A549 (cell line): ENCODE measurements around the gene KBTBD6. TPM values are rescaled to one million over a fixed set of nuclear protein-coding genes. Genes with fewer than 3 reads are reported as not detected.

Experiments
- ATAC-seq, 2 experiments: fragments of 200-7000 bp in 1 of 2; fragments of >200 bp in 1 of 2; cut with Nextera tagmentation in 1 of 2; cut with Tn5 transposase in 1 of 2; 3 replicates each; pipeline versions ENCODE4 v1.8.0 to v1.9.1; 2018 to 2020; ENCODE audit warnings: mild to moderate bottlenecking in 1 of 2, moderate library complexity in 1 of 2
- CTCF ChIA-PET: fragments of 300-600 bp; sonication (Branson Sonifier 250); formaldehyde crosslinking; extraction: SDS; loops from one replicate; lab custom pipeline; 2021; ENCODE audit warnings: antibody characterized with exemption, inconsistent platforms; lab: Yijun Ruan, JAX
- POLR2A ChIA-PET: fragments of 350-600 bp; formaldehyde crosslinking; extraction: SDS; loops from one replicate; lab custom pipeline; 2021; ENCODE audit warnings: antibody characterized with exemption, inconsistent platforms; lab: Yijun Ruan, JAX
- DNase-seq, 2 experiments: peaks; one replicate each; pipeline versions ENCODE4 v3.0.0 to v3.0.0-alpha.2; 2011 to 2016; ENCODE audit warnings: low read depth in 1 of 2, low spot score in 1 of 2
- FAIRE-seq: peaks from 2 replicates; lab custom pipeline; 2011; peaks lifted over from hg19 to GRCh38; lab: Jason Lieb, UNC
- H3K27ac ChIP-seq, 2 experiments: fragments of >200 bp; sonication (Bioruptor Twin); formaldehyde crosslinking; 3 replicates each; pipeline ENCODE4 v1.5.1; 2016 to 2017
- H3K4me1 ChIP-seq: fragments of >200 bp; sonication (Bioruptor Twin); formaldehyde crosslinking; 3 replicates; pipeline ENCODE4 v1.6.1; 2016
- H3K4me2 ChIP-seq: fragments of >200 bp; sonication (Bioruptor Twin); formaldehyde crosslinking; 3 replicates; pipeline ENCODE4 v1.6.1; 2016
- H3K4me3 ChIP-seq: fragments of >200 bp; sonication (Bioruptor Twin); formaldehyde crosslinking; 3 replicates; pipeline ENCODE4 v1.5.1; 2016
- H3K9me3 ChIP-seq: fragments of >200 bp; sonication (Bioruptor Twin); formaldehyde crosslinking; 3 replicates; pipeline ENCODE4 v1.6.1; 2016
- BHLHE40 ChIP-seq: IDR thresholded peaks from 2 replicates; pipeline ENCODE4 v1.6.1; 2012; ENCODE audit warnings: low read depth, low read length, inconsistent platforms
- CBX2 ChIP-seq: fragments of 200-600 bp; sonication (generic); IDR thresholded peaks from 2 replicates; pipeline ENCODE4 v1.6.1; 2016; ENCODE audit warnings: low read depth, mild to moderate bottlenecking, borderline replicate concordance
- CBX8 ChIP-seq: fragments of 200-600 bp; sonication (generic); IDR thresholded peaks from 2 replicates; pipeline ENCODE4 v1.6.1; 2016
- CEBPB ChIP-seq, 2 experiments: fragments of >200 bp in 1 of 2; sonication (Bioruptor Twin) in 1 of 2; formaldehyde crosslinking in 1 of 2; IDR thresholded peaks; 2 replicates each; pipeline ENCODE4 v1.6.1; 2012 to 2016
- CHD2 ChIP-seq: fragments of 150-350 bp; IDR thresholded peaks from 2 replicates; pipeline ENCODE4 v1.6.1; 2014; ENCODE audit warnings: low read length; ENCODE audit not compliant: partially characterized antibody
- CHD4 ChIP-seq: fragments of 200-600 bp; sonication (generic); IDR thresholded peaks from 2 replicates; pipeline ENCODE4 v1.6.1; 2016; ENCODE audit warnings: antibody characterized with exemption, mild to moderate bottlenecking, borderline replicate concordance
- EHF ChIP-seq: fragments of 250-450 bp; sonication (Bioruptor Pico); IDR thresholded peaks from 2 replicates; pipeline ENCODE4 v1.5.0; 2020; ENCODE audit warnings: mild to moderate bottlenecking
- EHMT2 ChIP-seq: fragments of 200-600 bp; sonication (generic); IDR thresholded peaks from 2 replicates; pipeline ENCODE4 v1.6.1; 2016; ENCODE audit warnings: antibody characterized with exemption, low read depth, mild to moderate bottlenecking, moderate library complexity
- FOSB ChIP-seq: fragments of 250-450 bp; sonication (Bioruptor Pico); IDR thresholded peaks from 2 replicates; pipeline ENCODE4 v1.5.0; 2020; ENCODE audit warnings: mild to moderate bottlenecking, moderate library complexity
- HDAC2 ChIP-seq: fragments of 200-600 bp; sonication (generic); IDR thresholded peaks from 2 replicates; pipeline ENCODE4 v1.6.1; 2016
- HOXB5 ChIP-seq: fragments of 250-450 bp; sonication (Bioruptor Pico); IDR thresholded peaks from 2 replicates; pipeline ENCODE4 v1.5.0; 2020; ENCODE audit warnings: mild to moderate bottlenecking, moderate library complexity
- JUN ChIP-seq, 2 experiments: fragments of >200 bp; sonication (Bioruptor Twin); formaldehyde crosslinking; IDR thresholded peaks; 2 replicates in 1 of 2; 3 replicates in 1 of 2; pipeline ENCODE4 v1.6.1; 2016 to 2017
- KDM1A ChIP-seq: fragments of 200-600 bp; sonication (generic); IDR thresholded peaks from 2 replicates; pipeline ENCODE4 v1.6.1; 2016; ENCODE audit warnings: low read depth, mild to moderate bottlenecking
- MAFK ChIP-seq: fragments of 450-650 bp; IDR thresholded peaks from 2 replicates; pipeline ENCODE4 v1.6.1; 2014; ENCODE audit not compliant: partially characterized antibody
- MYC ChIP-seq: IDR thresholded peaks from 2 replicates; pipeline ENCODE4 v1.6.1; 2012; ENCODE audit warnings: mild to moderate bottlenecking, inconsistent platforms, low read length, improper control_type of control experiment, borderline replicate concordance
- NFE2L2 ChIP-seq: fragments of 150-350 bp; conservative IDR thresholded peaks from 2 replicates; pipeline ENCODE4 v1.6.1; 2014; ENCODE audit warnings: low read length
- NR3C1 ChIP-seq: fragments of >200 bp; sonication (Bioruptor Twin); formaldehyde crosslinking; IDR thresholded peaks from 3 replicates; pipeline ENCODE4 v1.6.1; 2017
- PHF8 ChIP-seq: fragments of 200-600 bp; sonication (generic); IDR thresholded peaks from 2 replicates; pipeline ENCODE4 v1.6.1; 2016; ENCODE audit warnings: low read depth, mild to moderate bottlenecking, antibody characterized with exemption, moderate library complexity, borderline replicate concordance
- POLR2AphosphoS2 ChIP-seq: conservative IDR thresholded peaks from 2 replicates; pipeline ENCODE4 v1.6.1; 2012; ENCODE audit warnings: low read length, improper control_type of control experiment, inconsistent platforms
- RAD21 ChIP-seq, 2 experiments: fragments of >200 bp in 1 of 2; sonication (Bioruptor Twin) in 1 of 2; formaldehyde crosslinking in 1 of 2; IDR thresholded peaks in 1 of 2; conservative IDR thresholded peaks in 1 of 2; 2 replicates in 1 of 2; 3 replicates in 1 of 2; pipeline ENCODE4 v1.6.1; 2012 to 2018; ENCODE audit warnings: inconsistent platforms in 1 of 2
- RNF2 ChIP-seq: fragments of 200-600 bp; sonication (generic); IDR thresholded peaks from 2 replicates; pipeline ENCODE4 v1.6.1; 2016; ENCODE audit warnings: low read depth, mild to moderate bottlenecking, antibody characterized with exemption, moderate library complexity, borderline replicate concordance
- SMC3 ChIP-seq: fragments of >200 bp; sonication (Bioruptor Twin); formaldehyde crosslinking; IDR thresholded peaks from 3 replicates; pipeline ENCODE4 v1.6.1; 2018; ENCODE audit warnings: inconsistent platforms
- TFCP2L1 ChIP-seq: fragments of 250-450 bp; sonication (Bioruptor Pico); IDR thresholded peaks from 2 replicates; pipeline ENCODE4 v1.5.0; 2021; ENCODE audit warnings: mild to moderate bottlenecking
- ZC3H11A ChIP-seq: fragments of 450-650 bp; IDR thresholded peaks from 2 replicates; pipeline ENCODE4 v1.6.1; 2014; ENCODE audit warnings: antibody characterized with exemption, mild to moderate bottlenecking
- ZFP36 ChIP-seq: fragments of 450-650 bp; IDR thresholded peaks from 2 replicates; pipeline ENCODE4 v1.6.1; 2014; ENCODE audit warnings: borderline replicate concordance; ENCODE audit not compliant: partially characterized antibody
- ZNF302 ChIP-seq: fragments of 250-450 bp; sonication (Bioruptor Pico); IDR thresholded peaks from 2 replicates; pipeline ENCODE4 v1.9.0; 2021; ENCODE audit warnings: inconsistent platforms, mild to moderate bottlenecking, moderate library complexity
- ZSCAN20 ChIP-seq: fragments of 250-450 bp; sonication (Bioruptor Pico); IDR thresholded peaks from 2 replicates; pipeline ENCODE4 v1.8.0; 2022; ENCODE audit warnings: mild to moderate bottlenecking, moderate library complexity
- WGBS: methylation state at CpG from one replicate; pipeline ENCODE4 v1.1.6; 2017; ENCODE audit errors: missing lambda C conversion rate; 5-methylcytosine and 5-hydroxymethylcytosine counted together
- polyA plus RNA-seq, 4 experiments: library from polyadenylated mRNA; depleted of rRNA in 3 of 4; stranded (reverse); fragments of >200 nt; fragmentation: RNase III in 1 of 4; extraction: RNeasy Plus Mini Kit Qiagen cat#74134 plus additional on column Dnase treatment in 1 of 4; gene quantifications; 2 replicates in 3 of 4; 3 replicates in 1 of 4; pipeline ENCODE4 v1.2.3, GENCODE V29; 2011 to 2017
- TF ChIP-seq, protein P1 (sequence below): fragments of >200 bp; sonication (Bioruptor Twin); formaldehyde crosslinking; IDR thresholded peaks from 3 replicates; pipeline ENCODE4 v1.5.1; 2016
- TF ChIP-seq, protein P2 (sequence below): IDR thresholded peaks from 2 replicates; pipeline ENCODE4 v1.6.1; 2012
- TF ChIP-seq, protein P3 (sequence below): fragments of 250-450 bp; sonication (Bioruptor Pico); IDR thresholded peaks from 2 replicates; pipeline ENCODE4 v1.5.0; 2021; ENCODE audit warnings: mild to moderate bottlenecking, moderate library complexity, borderline replicate concordance

The KBTBD6 gene
- polyA plus RNA-seq, 2 of the 4 experiments (the other 2 are of a cell fraction), result 5.0 to 5.3 TPM

DNA sequence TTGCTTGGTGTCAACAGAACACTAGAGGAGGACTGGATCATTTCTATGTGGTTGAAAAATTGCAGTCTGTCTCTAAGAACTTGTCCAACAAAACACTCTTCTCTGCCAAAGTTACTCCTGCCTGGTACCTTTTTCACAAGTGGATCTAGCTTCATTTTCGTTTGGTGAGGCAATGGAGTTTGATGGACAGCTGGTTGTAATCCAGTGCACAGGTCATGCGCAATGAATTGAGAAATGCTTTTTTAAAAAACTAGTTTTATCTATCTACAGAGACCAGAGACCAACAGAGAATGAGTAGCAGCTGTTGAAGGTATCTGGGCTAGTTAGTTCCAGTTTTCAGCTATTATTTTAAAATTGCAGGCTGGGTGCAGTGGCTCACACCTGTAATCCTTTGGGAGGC lies 12.0 kb upstream of the KBTBD6 start:
- POLR2A ChIA-PET, result no interaction called here
- no peak for FAIRE-seq
- WGBS, result 53% methylated on average over 2 of the region's 2 CpGs

DNA sequence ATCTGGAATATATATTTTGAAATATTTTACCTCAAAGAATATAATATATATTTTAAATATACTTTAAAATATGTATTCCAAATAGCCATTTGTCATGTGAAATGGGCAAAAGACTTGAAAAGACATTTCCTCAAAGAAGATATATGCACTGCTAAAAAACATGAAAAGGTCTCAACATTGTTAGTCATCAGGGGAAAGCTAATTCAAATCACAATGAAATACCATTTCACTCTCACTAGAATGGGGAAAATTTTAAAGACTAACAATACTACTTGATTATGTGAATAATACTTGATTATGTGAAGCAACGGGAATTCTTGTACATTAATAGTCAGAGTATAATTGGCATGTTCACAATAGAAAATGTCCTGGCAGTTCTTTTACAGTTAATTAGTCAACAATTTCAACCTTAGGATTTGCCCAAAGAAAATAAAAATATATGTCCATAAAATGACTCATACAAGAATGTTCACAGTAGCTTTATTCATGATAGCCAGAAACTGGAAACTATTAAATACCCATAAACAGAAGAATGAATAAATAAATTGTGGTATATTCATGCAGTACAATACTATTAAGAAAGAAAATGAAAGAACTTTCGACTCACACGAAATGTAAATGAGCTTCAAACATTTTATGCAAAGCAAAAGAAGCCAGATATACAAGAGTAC lies 6.8 kb upstream of the KBTBD6 start:
- 82% methylated on average over 3 of the region's 3 CpGs for WGBS
- Histone ChIP-seq H3K4me1 (no peaks in the 10 kb centered on the region), H3K27ac (no peak overlapping the region), H3K4me2 (no peak overlapping the region), H3K9me3 (no peaks in the 10 kb centered on the region), H3K4me3 (no peak overlapping the region)
- no peak for ATAC-seq
- CTCF ChIA-PET, result no interaction called here
- POLR2A ChIA-PET, result no interaction called here
- TF ChIP-seq MAFK (no peak), HDAC2 (no peak), EHMT2 (no peak), HOXB5 (no peak), BHLHE40 (no peak), JUN (IDR thresholded peaks at IDR 0.05) (no peak), PHF8 (no peak), NR3C1 (no peak), NFE2L2 (no peak), ZNF302 (CRISPR knock-in tag) (no peak), POLR2AphosphoS2 (no peak)
- TF ChIP-seq, protein P1, sequence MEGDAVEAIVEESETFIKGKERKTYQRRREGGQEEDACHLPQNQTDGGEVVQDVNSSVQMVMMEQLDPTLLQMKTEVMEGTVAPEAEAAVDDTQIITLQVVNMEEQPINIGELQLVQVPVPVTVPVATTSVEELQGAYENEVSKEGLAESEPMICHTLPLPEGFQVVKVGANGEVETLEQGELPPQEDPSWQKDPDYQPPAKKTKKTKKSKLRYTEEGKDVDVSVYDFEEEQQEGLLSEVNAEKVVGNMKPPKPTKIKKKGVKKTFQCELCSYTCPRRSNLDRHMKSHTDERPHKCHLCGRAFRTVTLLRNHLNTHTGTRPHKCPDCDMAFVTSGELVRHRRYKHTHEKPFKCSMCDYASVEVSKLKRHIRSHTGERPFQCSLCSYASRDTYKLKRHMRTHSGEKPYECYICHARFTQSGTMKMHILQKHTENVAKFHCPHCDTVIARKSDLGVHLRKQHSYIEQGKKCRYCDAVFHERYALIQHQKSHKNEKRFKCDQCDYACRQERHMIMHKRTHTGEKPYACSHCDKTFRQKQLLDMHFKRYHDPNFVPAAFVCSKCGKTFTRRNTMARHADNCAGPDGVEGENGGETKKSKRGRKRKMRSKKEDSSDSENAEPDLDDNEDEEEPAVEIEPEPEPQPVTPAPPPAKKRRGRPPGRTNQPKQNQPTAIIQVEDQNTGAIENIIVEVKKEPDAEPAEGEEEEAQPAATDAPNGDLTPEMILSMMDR, result no peak
- TF ChIP-seq, protein P2, sequence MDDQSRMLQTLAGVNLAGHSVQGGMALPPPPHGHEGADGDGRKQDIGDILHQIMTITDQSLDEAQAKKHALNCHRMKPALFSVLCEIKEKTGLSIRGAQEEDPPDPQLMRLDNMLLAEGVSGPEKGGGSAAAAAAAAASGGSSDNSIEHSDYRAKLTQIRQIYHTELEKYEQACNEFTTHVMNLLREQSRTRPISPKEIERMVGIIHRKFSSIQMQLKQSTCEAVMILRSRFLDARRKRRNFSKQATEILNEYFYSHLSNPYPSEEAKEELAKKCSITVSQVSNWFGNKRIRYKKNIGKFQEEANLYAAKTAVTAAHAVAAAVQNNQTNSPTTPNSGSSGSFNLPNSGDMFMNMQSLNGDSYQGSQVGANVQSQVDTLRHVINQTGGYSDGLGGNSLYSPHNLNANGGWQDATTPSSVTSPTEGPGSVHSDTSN, result no peak
- no peak for FAIRE-seq
- DNase-seq, result no peak

More for the DNA sequence above, 12.0 kb upstream of the KBTBD6 start:
- Histone ChIP-seq H3K4me2 (no peak overlapping the region), H3K9me3 (peaks cover 21% of the 10 kb centered on the region), H3K4me1 (no peaks in the 10 kb centered on the region), H3K27ac (no peak overlapping the region), H3K4me3 (no peak overlapping the region)
- no peak for DNase-seq
- no peak for ATAC-seq
- CTCF ChIA-PET, result no interaction called here
- TF ChIP-seq FOSB (CRISPR knock-in tag) (no peak), ZC3H11A (no peak), KDM1A (no peak), TFCP2L1 (CRISPR knock-in tag) (no peak), RAD21 (conservative IDR thresholded peaks at IDR 0.05 in 1 of 2, IDR thresholded peaks at IDR 0.05 in 1 of 2) (no peak), HDAC2 (no peak), MYC (no peak), CHD2 (no peak), ZSCAN20 (CRISPR knock-in tag) (no peak)

DNA sequence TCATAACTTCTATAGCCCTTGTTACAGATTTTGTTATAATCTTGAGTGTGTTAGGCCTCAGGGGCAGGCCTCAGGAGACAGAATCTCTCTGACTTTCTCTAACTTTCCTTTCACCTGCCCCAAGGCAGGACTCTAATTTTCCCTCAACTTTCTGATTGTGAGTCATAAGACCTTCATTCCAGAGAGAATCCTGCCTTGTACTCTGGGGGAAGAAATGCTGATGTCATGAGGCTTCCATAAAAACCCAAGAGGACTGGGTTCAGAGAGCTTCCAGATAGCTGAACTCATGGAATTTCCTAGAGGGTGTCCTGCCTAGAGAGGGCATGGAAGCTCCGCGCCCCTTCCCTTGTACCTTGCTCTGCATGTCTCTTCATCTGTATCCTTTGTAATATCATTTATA lies 5.3 kb upstream of the KBTBD6 start:
- no peak overlapping the region for H3K4me3 ChIP-seq
- no peak for ATAC-seq
- H3K27ac ChIP-seq, result no peak overlapping the region
- TF ChIP-seq ZFP36 (no peak), CHD4 (no peak), ZNF302 (CRISPR knock-in tag) (no peak), SMC3 (no peak), CBX2 (no peak), JUN (IDR thresholded peaks at IDR 0.05) (no peak), RNF2 (no peak), CEBPB (IDR thresholded peaks at IDR 0.05) (no peak), CBX8 (no peak), EHF (CRISPR knock-in tag) (no peak), POLR2AphosphoS2 (no peak), TFCP2L1 (CRISPR knock-in tag) (no peak), MAFK (no peak), NFE2L2 (no peak)
- TF ChIP-seq, protein P3, sequence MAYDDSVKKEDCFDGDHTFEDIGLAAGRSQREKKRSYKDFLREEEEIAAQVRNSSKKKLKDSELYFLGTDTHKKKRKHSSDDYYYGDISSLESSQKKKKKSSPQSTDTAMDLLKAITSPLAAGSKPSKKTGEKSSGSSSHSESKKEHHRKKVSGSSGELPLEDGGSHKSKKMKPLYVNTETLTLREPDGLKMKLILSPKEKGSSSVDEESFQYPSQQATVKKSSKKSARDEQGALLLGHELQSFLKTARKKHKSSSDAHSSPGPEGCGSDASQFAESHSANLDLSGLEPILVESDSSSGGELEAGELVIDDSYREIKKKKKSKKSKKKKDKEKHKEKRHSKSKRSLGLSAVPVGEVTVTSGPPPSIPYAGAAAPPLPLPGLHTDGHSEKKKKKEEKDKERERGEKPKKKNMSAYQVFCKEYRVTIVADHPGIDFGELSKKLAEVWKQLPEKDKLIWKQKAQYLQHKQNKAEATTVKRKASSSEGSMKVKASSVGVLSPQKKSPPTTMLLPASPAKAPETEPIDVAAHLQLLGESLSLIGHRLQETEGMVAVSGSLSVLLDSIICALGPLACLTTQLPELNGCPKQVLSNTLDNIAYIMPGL (CRISPR knock-in tag), result no peak
- TF ChIP-seq, protein P2, result no peak
- TF ChIP-seq, all 56 proteins: peak for 0
- ChIA-PET POLR2A (no interaction called here), CTCF (no interaction called here)
- H3K4me1 ChIP-seq, result no peaks in the 10 kb centered on the region
- no peak overlapping the region for H3K4me2 ChIP-seq
- no peak for FAIRE-seq
- peak in 1 of 2 experiments; percentile 7 for DNase-seq
- WGBS, result 86% methylated on average over 2 of the region's 2 CpGs
- no peaks in the 10 kb centered on the region for H3K9me3 ChIP-seq
